Neuronal stem cell (in vitro differentiated cells): ENCODE results near the gene PYY.
A peak's percentile ranks its signal among the peaks of the same experiment; 100 is the strongest.

Experiments used
- DNase-seq: peaks from one replicate; pipeline ENCODE4 v3.0.0-alpha.2; 2013; ENCODE audit warnings: low spot score
- H2AFZ ChIP-seq: one replicate; pipeline ENCODE4 v1.6.1; 2013; ENCODE audit warnings: mild to moderate bottlenecking, low read length, inconsistent platforms
- H2AK5ac ChIP-seq: 2 replicates; pipeline ENCODE4 v1.6.1; 2013; ENCODE audit warnings: low read depth, mild to moderate bottlenecking, inconsistent platforms, low read length, moderate library complexity, mixed read lengths
- H2BK120ac ChIP-seq: 2 replicates; pipeline ENCODE4 v1.6.1; 2013; ENCODE audit warnings: low read depth, mild to moderate bottlenecking, inconsistent platforms, low read length, moderate library complexity, mixed read lengths
- H2BK12ac ChIP-seq: one replicate; pipeline ENCODE4 v1.6.1; 2013; ENCODE audit warnings: low read length, inconsistent platforms
- H2BK15ac ChIP-seq: 2 replicates; pipeline ENCODE4 v1.6.1; 2013; ENCODE audit warnings: mild to moderate bottlenecking, low read length, inconsistent platforms, mixed read lengths
- H2BK5ac ChIP-seq: one replicate; pipeline ENCODE4 v1.6.1; 2013; ENCODE audit warnings: inconsistent platforms, mild to moderate bottlenecking, low read length, moderate library complexity
- H3K14ac ChIP-seq: one replicate; pipeline ENCODE4 v1.6.1; 2013; ENCODE audit warnings: low read length, inconsistent platforms
- H3K18ac ChIP-seq: 2 replicates; pipeline ENCODE4 v1.6.1; 2013; ENCODE audit warnings: low read length, inconsistent platforms
- H3K23ac ChIP-seq: 2 replicates; pipeline ENCODE4 v1.6.1; 2013; ENCODE audit warnings: low read depth, mild to moderate bottlenecking, mixed read lengths, low read length, inconsistent platforms; ENCODE audit not compliant: poor library complexity
- H3K27ac ChIP-seq: replicated peaks from 3 replicates; pipeline ENCODE4 v1.5.1; 2013; ENCODE audit warnings: low read length, inconsistent platforms
- H3K27me3 ChIP-seq, 3 experiments: 2 replicates each; pipeline ENCODE4 v1.6.1; 2013; ENCODE audit warnings: low read length in 3 of 3, mild to moderate bottlenecking in 2 of 3, inconsistent platforms in 1 of 3, low read depth in 1 of 3, mixed read lengths in 1 of 3, moderate library complexity in 1 of 3; ENCODE audit not compliant: control insufficient read depth in 3 of 3, insufficient read depth in 3 of 3
- H3K36me3 ChIP-seq, 2 donors: replicated peaks in 1 of 2; 2 replicates each; pipeline ENCODE4 v1.6.1; 2013; ENCODE audit warnings: low read length in 2 of 2; ENCODE audit not compliant: control insufficient read depth in 2 of 2, insufficient read depth in 2 of 2
- H3K4ac ChIP-seq: 2 replicates; pipeline ENCODE4 v1.6.1; 2013; ENCODE audit warnings: inconsistent platforms, mild to moderate bottlenecking, low read length, moderate library complexity
- H3K4me1 ChIP-seq, 2 donors: 1 replicate in 1 of 2; 2 replicates in 1 of 2; pipeline ENCODE4 v1.6.1; 2013; ENCODE audit warnings: low read length in 2 of 2, low read depth in 1 of 2; ENCODE audit not compliant: control insufficient read depth in 2 of 2, insufficient read depth in 1 of 2
- H3K4me2 ChIP-seq: one replicate; pipeline ENCODE4 v1.6.1; 2013; ENCODE audit warnings: mild to moderate bottlenecking, low read length, inconsistent platforms; ENCODE audit not compliant: insufficient read depth, poor library complexity, severe bottlenecking
- H3K4me3 ChIP-seq, 2 donors: 2 replicates each; pipeline ENCODE4 v1.5.1; 2013; ENCODE audit warnings: low read length in 2 of 2, mild to moderate bottlenecking in 2 of 2, inconsistent platforms in 1 of 2, moderate library complexity in 1 of 2
- H3K79me1 ChIP-seq: one replicate; pipeline ENCODE4 v1.6.1; 2013; ENCODE audit warnings: low read depth, mild to moderate bottlenecking, inconsistent platforms, low read length, moderate library complexity
- H3K9ac ChIP-seq: one replicate; pipeline ENCODE4 v1.6.1; 2013; ENCODE audit warnings: mild to moderate bottlenecking, low read depth, low read length, inconsistent platforms; ENCODE audit not compliant: poor library complexity
- H3K9me3 ChIP-seq, 2 donors: replicated peaks in 1 of 2; 2 replicates each; pipeline versions ENCODE3 to v1.6.1; 2013; ENCODE audit warnings: low read length in 2 of 2, mild to moderate bottlenecking in 2 of 2, inconsistent platforms in 1 of 2, low read depth in 1 of 2, mixed read lengths in 1 of 2, moderate library complexity in 1 of 2; ENCODE audit not compliant: control insufficient read depth in 2 of 2, insufficient read depth in 1 of 2
- H4K8ac ChIP-seq: one replicate; pipeline ENCODE4 v1.6.1; 2013; ENCODE audit warnings: low read depth, mild to moderate bottlenecking, inconsistent platforms, low read length, moderate library complexity
- H4K91ac ChIP-seq: one replicate; pipeline ENCODE4 v1.6.1; 2013; ENCODE audit warnings: low read length, low read depth, mild to moderate bottlenecking, inconsistent platforms; ENCODE audit not compliant: poor library complexity
- WGBS, 2 donors: extraction: QIAGEN DNeasy Blood & Tissue Kit; methylation state at CpG; one replicate each; pipeline ENCODE4 v1.1.7; 2013; ENCODE audit warnings: missing lambda C conversion rate in 2 of 2, mixed read lengths in 1 of 2; ENCODE audit not compliant: insufficient read length in 2 of 2, insufficient replicate concordance in 1 of 2; ENCODE audit errors: extremely low coverage in 2 of 2; 5-methylcytosine and 5-hydroxymethylcytosine counted together

Gene PYY

GRCh38 chr17:43995150-43995471 is 41.4 kb upstream of the PYY start:
- H4K91ac ChIP-seq: no peak overlapping the region
- H3K9ac ChIP-seq: no peak overlapping the region
- H3K14ac ChIP-seq: no peak overlapping the region
- H3K9me3 ChIP-seq: no peaks in the 10 kb centered on the region
- H2BK15ac ChIP-seq: no peak overlapping the region
- H2AFZ ChIP-seq: peak overlapping the region; percentile 93
- no peak overlapping the region for H3K4me3 ChIP-seq
- H3K18ac ChIP-seq: no peak overlapping the region
- peak overlapping the region; percentile 63 for H2BK5ac ChIP-seq
- peaks cover 0 to 39% (median 13%) of the 10 kb centered on the region in 3 experiments for H3K27me3 ChIP-seq
- no peak overlapping the region for H3K27ac ChIP-seq
- WGBS, 2 donors: no CpG with 5 or more reads among the region's 12 CpGs
- no peak for DNase-seq
- H3K23ac ChIP-seq: peak overlapping the region; percentile 81
- no peak overlapping the region for H2AK5ac ChIP-seq
- no peak overlapping the region for H4K8ac ChIP-seq
- peaks cover 2 to 3% of the 10 kb centered on the region in 2 donors for H3K4me1 ChIP-seq
- H3K36me3 ChIP-seq: no peaks in the 10 kb centered on the region
- no peak overlapping the region for H3K4ac ChIP-seq
- no peak overlapping the region for H2BK120ac ChIP-seq
- H2BK12ac ChIP-seq: no peak overlapping the region
- no peaks in the 10 kb centered on the region for H3K79me1 ChIP-seq
- peak overlapping the region; percentile 76 for H3K4me2 ChIP-seq

GRCh38 chr17:43994272-43995149 is 40.8 kb upstream of the PYY start:
- Histone ChIP-seq H2BK12ac (no peak overlapping the region), H2BK5ac (peak overlapping the region; percentile 63), H3K4me2 (peak overlapping the region; percentile 76), H3K27me3 (peaks cover 0 to 35% (median 9%) of the 10 kb centered on the region in 3 experiments), H3K36me3 (no peaks in the 10 kb centered on the region), H4K91ac (no peak overlapping the region), H3K4me3 (peak overlapping the region; percentile 4 to 71), H2AK5ac (peak overlapping the region; percentile 24), H3K14ac (no peak overlapping the region), H3K4ac (no peak overlapping the region), H2BK120ac (no peak overlapping the region), H3K9me3 (no peaks in the 10 kb centered on the region), H3K79me1 (no peaks in the 10 kb centered on the region), H3K9ac (peak overlapping the region; percentile 70), H2BK15ac (peak overlapping the region; percentile 74), H3K27ac (no peak overlapping the region), H3K4me1 (peaks cover 2 to 3% of the 10 kb centered on the region in 2 donors), H4K8ac (no peak overlapping the region), H3K23ac (peak overlapping the region; percentile 81), H3K18ac (peak overlapping the region; percentile 95), H2AFZ (peak overlapping the region; percentile 93)
- no peak for DNase-seq
- WGBS, 2 donors: no CpG with 5 or more reads among the region's 52 CpGs

DNA sequence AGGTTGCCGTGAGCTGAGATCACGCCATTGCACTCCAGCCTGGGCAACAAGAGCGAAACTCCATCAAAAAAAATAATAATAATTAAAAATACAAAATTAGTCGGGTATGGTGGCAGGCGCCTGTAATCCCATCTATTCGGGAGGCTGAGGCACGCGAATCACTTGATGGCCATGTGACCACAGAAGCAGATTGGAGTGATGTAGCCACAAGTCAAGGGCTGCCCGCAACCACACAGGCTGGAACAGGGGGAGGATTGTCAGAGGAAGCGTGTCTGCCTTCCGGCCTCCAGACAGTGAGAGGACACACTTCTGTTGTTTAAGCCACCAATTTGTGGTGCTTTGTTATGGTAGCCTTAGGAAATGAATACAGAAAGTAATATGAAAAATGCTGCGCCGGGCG is 38.9 kb upstream of the PYY start:
- H3K18ac ChIP-seq: no peak overlapping the region
- H3K79me1 ChIP-seq: no peaks in the 10 kb centered on the region
- no peak overlapping the region for H2BK5ac ChIP-seq
- no peak overlapping the region for H2BK15ac ChIP-seq
- no peak overlapping the region for H4K8ac ChIP-seq
- H3K4me3 ChIP-seq: no peak overlapping the region
- H2BK12ac ChIP-seq: no peak overlapping the region
- H3K14ac ChIP-seq: no peak overlapping the region
- no peak for DNase-seq
- H3K23ac ChIP-seq: no peak overlapping the region
- H3K4me2 ChIP-seq: no peak overlapping the region
- peaks cover 2 to 3% of the 10 kb centered on the region in 2 donors for H3K4me1 ChIP-seq
- no peak overlapping the region for H2AFZ ChIP-seq
- no peak overlapping the region for H4K91ac ChIP-seq
- H3K27me3 ChIP-seq: peaks cover 0 to 33% (median 9%) of the 10 kb centered on the region in 3 experiments
- no peaks in the 10 kb centered on the region for H3K36me3 ChIP-seq
- H3K4ac ChIP-seq: no peak overlapping the region
- H2BK120ac ChIP-seq: no peak overlapping the region
- no CpG with 5 or more reads among the region's 14 CpGs for WGBS, 2 donors
- no peak overlapping the region for H3K9ac ChIP-seq
- H3K9me3 ChIP-seq: no peaks in the 10 kb centered on the region
- no peak overlapping the region for H2AK5ac ChIP-seq
- H3K27ac ChIP-seq: no peak overlapping the region

DNA sequence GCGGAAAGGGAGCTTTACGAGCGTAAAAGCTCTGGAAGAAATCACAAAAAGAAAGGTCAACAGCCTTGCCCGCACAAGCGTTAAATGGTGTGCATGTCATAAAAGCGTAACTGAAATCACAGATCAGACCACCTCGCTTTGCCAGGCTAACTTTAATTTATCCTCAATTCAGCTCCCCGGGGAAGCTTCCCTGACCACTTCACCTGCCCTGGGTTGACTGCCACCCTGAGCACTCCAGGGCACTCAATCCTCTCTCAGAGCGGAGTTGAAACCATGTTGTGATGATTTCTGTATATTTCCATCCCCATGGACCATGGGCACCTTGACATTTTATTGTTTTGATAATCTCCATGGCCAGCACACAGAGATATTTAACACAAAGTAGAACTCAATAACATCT is 34.6 kb upstream of the PYY start:
- Histone ChIP-seq H3K14ac (no peak overlapping the region), H3K4ac (no peak overlapping the region)

More for the DNA sequence above, 34.6 kb upstream of the PYY start:
- Histone ChIP-seq H3K79me1 (no peaks in the 10 kb centered on the region), H2BK5ac (no peak overlapping the region), H2BK15ac (no peak overlapping the region), H3K18ac (no peak overlapping the region), H3K9ac (no peak overlapping the region), H2BK120ac (no peak overlapping the region), H3K27ac (no peak overlapping the region), H4K91ac (no peak overlapping the region), H3K4me2 (no peak overlapping the region), H3K23ac (no peak overlapping the region), H3K4me3 (no peak overlapping the region), H2AFZ (no peak overlapping the region), H3K36me3 (no peaks in the 10 kb centered on the region), H3K4me1 (peaks cover 4 to 5% of the 10 kb centered on the region in 2 donors), H2BK12ac (no peak overlapping the region), H3K27me3 (peaks cover 2 to 46% (median 6%) of the 10 kb centered on the region in 3 experiments), H3K9me3 (no peaks in the 10 kb centered on the region), H2AK5ac (no peak overlapping the region), H4K8ac (no peak overlapping the region)
- DNase-seq: no peak
- no CpG with 5 or more reads among the region's 9 CpGs for WGBS, 2 donors
